ENCODE measurements around the gene PUDP.

DNA sequence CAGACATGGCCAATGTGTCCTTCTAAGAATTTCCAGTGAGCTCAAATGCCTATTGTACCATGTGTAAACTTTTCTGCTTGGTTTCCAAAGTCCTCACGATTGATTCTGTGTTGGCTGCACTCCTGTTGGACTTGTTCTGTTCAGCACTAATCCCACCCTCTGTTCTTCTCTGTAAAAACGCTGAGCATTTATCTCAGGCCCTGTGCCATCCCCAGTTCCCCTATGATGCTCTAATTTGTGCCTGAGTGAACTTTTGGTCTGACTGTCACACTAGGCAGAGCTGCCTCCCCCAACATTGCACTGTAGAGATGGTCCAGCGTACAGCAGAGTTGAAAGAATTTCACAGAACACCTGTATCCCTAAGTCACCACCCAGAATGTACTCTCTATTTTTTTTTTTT is 76.6 kb downstream of the PUDP start:
- TF ChIP-seq, protein P1, sequence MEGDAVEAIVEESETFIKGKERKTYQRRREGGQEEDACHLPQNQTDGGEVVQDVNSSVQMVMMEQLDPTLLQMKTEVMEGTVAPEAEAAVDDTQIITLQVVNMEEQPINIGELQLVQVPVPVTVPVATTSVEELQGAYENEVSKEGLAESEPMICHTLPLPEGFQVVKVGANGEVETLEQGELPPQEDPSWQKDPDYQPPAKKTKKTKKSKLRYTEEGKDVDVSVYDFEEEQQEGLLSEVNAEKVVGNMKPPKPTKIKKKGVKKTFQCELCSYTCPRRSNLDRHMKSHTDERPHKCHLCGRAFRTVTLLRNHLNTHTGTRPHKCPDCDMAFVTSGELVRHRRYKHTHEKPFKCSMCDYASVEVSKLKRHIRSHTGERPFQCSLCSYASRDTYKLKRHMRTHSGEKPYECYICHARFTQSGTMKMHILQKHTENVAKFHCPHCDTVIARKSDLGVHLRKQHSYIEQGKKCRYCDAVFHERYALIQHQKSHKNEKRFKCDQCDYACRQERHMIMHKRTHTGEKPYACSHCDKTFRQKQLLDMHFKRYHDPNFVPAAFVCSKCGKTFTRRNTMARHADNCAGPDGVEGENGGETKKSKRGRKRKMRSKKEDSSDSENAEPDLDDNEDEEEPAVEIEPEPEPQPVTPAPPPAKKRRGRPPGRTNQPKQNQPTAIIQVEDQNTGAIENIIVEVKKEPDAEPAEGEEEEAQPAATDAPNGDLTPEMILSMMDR (IDR thresholded peaks at IDR 0.05): no peak
- no peak for TF ChIP-seq POLR2A (IDR thresholded peaks at IDR 0.05)
